Inflammatory macrophage (primary cell): ENCODE data around the gene TDRD12.

ENCODE experiments used
- DNase-seq, 2 donors: peaks; one replicate each; pipeline ENCODE4 v3.0.0-alpha.2; 2020 to 2022
- total RNA-seq, 18 experiments: gene quantifications; one replicate each; lab custom pipeline; 2026; ENCODE audit warnings: mixed read lengths in 6 of 18, inconsistent platforms in 2 of 18; lab: John Stamatoyannopoulos, UW

Gene TDRD12
- 0 to 0.33 (median 0.07) reads per million in 18 experiments for total RNA-seq

GRCh38 chr19:32719611-32720059 is at the start of gene TDRD12:
Gene TDRD12 (plus strand): TSS chr19:32719767. CDS start chr19:32720073, 306 bp downstream.
- DNase-seq: no peak

GRCh38 chr19:32671883-32672593 is 47.5 kb upstream of the TDRD12 start:
- DNase-seq: peak in 1 of 2 donors; percentile 22

GRCh38 chr19:32672841-32673240 is 46.7 kb upstream of the TDRD12 start:
- no peak for DNase-seq

GRCh38 chr19:32673573-32673972 is 46.0 kb upstream of the TDRD12 start:
- no peak for DNase-seq

- DNase-seq: peak in 1 of 2 donors; percentile 46
Observed at GRCh38 chr19:32674153-32674930, 45.2 kb upstream of the TDRD12 start.

- DNase-seq: peak; percentile 99
Observed at GRCh38 chr19:32674931-32675719, 44.4 kb upstream of the TDRD12 start, which contains the start of gene ANKRD27. Gene ANKRD27 (minus strand): TSS chr19:32675180. CDS start chr19:32659015, 16,165 bp downstream.

GRCh38 chr19:32675720-32676185 is 43.8 kb upstream of the TDRD12 start, which contains the start of gene RGS9BP:
Gene RGS9BP (plus strand): TSS chr19:32675848. CDS start chr19:32676264, 416 bp downstream.
- DNase-seq: peak; percentile 67 to 68

GRCh38 chr19:32676186-32676894 is 43.2 kb upstream of the TDRD12 start:
- no peak for DNase-seq

GRCh38 chr19:32676895-32677359 is 42.6 kb upstream of the TDRD12 start:
- no peak for DNase-seq

- no peak for DNase-seq
Observed at GRCh38 chr19:32677657-32678056, 41.9 kb upstream of the TDRD12 start.

- peak; percentile 43 to 51 for DNase-seq
Observed at GRCh38 chr19:32680986-32681385, 38.6 kb upstream of the TDRD12 start.

- DNase-seq: no peak
Observed at GRCh38 chr19:32682317-32682716, 37.2 kb upstream of the TDRD12 start.

- no peak for DNase-seq
Observed at GRCh38 chr19:32686847-32687475, 32.6 kb upstream of the TDRD12 start.

GRCh38 chr19:32687681-32688080 is 31.9 kb upstream of the TDRD12 start:
- DNase-seq: no peak

GRCh38 chr19:32688311-32688710 is 31.3 kb upstream of the TDRD12 start:
- DNase-seq: peak; percentile 52 to 57

GRCh38 chr19:32691291-32691951 is 28.1 kb upstream of the TDRD12 start, which contains the start of gene NUDT19:
Gene NUDT19 (plus strand): TSS chr19:32691821. CDS start chr19:32691961, 140 bp downstream.
- DNase-seq: peak; percentile 75 to 86

GRCh38 chr19:32691952-32692726 is 27.4 kb upstream of the TDRD12 start:
- DNase-seq: peak; percentile 85 to 94

GRCh38 chr19:32692727-32693061 is 26.9 kb upstream of the TDRD12 start:
- DNase-seq: peak in 1 of 2 donors; percentile 2
